ENCODE data around the gene KMT2C.
"Not testable (repeated sequence)": the region's sequence is repeated elsewhere in the genome, so short reads cannot be mapped to it uniquely, and the experiment has no call there.

Gene KMT2C

DNA sequence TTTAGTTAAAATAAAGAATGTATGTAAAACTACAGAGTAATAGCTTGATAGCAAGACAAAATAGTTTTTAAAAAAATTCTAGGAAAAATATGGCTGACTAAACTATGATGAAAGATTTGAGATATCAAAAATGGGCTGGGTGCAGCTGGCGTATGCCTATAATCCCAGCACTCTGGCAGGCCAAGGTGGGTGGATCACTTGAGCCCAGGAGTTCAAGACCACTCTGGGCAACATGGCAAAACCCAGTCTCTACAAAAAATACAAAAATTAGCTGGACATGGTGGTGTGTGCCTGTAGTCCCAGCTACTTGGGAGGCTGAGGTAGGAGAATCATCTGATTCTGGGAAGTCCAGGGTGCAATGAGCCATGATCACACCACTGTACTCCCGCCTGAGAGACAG lies 29.8 kb downstream of the KMT2C start:
- not testable (repeated sequence) for DNase-seq (ENCODE audit: low read depth in 1 of 2, low spot score in 1 of 2)

DNA sequence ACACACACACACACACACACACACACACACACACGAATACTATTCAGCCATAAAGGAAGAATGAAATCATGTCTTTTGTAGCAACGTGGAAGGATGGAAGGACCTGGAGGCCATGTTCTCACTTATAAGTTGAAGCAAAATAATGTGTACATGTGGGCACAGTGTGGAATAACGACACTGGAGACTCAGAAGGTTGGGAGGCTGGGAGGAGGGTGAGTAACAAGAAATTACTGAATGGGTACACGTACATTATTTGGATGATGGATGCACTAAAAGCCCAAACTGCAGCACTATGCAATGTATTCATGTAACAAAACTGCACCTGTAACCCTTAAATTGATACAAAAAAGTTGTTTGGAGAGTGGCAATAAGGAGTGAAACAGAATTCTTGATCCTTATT lies 32.1 kb downstream of the KMT2C start:
- DNase-seq (ENCODE audit: low read depth in 1 of 2, low spot score in 1 of 2) = no peak

DNA sequence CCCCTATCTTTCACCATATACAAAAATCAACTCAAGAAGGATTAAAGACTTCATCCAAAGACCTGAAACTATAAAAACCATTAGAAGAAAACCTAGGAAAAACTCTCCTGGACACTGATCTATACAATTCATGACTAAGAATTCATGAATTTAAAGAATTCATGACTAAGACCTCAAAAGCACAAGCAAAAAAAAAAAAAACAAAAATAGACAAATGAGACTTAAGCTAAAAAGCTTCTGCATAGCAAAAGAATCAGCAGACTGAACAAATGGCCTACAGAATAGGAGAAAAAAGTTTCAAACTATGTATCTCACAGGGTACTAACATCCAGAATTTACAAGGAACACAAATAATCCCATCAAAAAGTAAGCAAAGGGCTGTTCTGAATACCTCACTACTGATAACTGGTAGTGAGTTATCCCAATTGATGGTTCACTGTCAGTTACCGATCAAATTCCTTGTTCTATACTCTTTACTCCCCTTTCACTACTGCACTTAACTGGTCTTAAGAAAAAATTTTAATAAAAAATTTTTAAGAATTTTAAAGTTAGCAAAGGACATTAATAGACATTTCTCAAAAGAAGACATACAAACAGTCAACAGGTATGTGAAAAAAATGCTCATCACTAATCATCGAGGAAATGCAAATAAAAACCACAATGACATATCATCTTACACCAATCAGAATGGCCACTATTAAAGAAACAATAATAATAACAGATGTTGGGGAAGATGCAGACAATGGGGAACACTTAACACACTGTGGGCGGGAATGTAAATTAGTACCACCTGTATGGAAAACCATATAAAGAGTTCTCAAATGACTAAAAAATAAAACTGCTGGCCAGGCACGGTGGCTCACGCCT lies 33.2 kb downstream of the KMT2C start:
- no peak for DNase-seq (ENCODE audit: low read depth in 1 of 2, low spot score in 1 of 2)

DNA sequence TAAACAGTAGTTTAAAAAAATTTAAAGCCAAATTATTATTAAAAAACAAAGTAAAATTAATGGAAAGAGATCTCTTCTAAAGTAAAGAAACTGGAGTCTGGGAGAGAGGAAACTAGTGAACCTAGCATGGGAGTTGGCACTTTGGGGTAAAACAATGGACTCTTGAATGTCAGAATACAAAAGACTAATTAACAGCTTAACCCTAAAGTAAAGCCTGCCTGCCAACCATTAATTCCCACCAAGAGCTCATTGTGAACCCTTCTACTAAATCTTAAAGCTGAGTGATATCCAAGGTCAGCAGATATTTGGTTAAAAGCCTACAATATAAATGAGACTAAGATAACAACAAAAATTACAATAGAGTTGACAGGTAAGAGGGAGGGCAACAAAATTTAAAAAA lies 36.5 kb downstream of the KMT2C start:
- no peak for DNase-seq (ENCODE audit: low read depth in 1 of 2, low spot score in 1 of 2)

DNA sequence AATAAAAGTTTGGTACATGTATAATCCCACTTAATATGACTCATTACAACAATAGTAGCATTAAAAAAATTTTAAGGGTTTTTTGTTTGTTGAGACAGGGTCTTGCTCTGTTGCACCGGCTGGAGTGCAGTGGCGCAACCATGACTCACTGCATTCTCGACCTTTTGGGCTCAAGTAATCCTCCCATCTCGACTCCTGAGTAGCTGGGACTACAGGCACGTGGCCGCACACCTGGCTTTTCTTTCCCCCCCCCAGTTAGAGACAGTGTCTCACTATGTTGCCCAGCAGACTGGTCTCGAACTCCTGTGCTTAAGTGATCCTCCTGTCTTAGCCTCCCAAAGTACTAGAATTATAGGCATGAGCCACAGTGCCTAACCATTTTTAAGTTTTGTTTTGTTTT lies 40.7 kb downstream of the KMT2C start:
- DNase-seq (ENCODE audit: low read depth in 1 of 2, low spot score in 1 of 2) = no peak

DNA sequence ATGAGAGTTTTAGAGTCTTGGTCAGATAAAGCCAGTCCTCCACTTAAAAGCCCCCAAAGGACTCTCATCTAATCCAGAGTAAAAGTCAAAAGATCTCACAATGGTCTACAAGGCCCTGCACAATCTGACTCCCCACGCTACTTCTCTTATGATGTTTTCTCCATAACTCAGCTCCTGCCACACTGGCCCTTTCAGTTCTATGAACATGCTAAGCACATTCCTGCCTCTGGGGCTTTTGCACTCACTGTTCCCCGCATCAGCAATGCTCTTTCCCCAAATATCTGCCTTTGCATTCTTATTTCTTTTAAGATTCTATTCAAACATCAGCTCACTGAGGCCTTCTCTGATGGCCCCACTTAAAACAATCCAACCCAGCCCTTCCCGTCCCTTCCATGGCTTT lies 41.6 kb downstream of the KMT2C start:
- not testable (repeated sequence) for DNase-seq (ENCODE audit: low read depth in 1 of 2, low spot score in 1 of 2)

DNA sequence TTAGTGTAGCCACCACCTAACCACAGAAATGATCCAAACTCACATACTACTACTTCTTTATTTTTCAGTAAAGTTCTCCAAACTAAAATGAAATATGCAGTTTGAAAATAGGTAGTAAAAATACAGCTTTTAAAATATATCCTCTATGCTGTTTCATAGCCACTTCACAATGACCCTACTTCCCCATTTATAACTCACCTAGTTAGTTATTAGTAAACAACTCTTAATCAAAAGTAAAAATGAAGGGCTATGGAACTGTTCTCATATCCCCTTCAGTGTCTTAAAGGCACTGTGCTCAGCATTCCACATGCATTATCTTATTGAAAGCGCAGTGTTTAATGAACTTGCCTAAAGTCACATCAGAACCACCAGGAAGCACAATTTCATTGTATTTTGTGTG lies 43.5 kb downstream of the KMT2C start:
- no peak for DNase-seq (ENCODE audit: low read depth in 1 of 2, low spot score in 1 of 2)

DNA sequence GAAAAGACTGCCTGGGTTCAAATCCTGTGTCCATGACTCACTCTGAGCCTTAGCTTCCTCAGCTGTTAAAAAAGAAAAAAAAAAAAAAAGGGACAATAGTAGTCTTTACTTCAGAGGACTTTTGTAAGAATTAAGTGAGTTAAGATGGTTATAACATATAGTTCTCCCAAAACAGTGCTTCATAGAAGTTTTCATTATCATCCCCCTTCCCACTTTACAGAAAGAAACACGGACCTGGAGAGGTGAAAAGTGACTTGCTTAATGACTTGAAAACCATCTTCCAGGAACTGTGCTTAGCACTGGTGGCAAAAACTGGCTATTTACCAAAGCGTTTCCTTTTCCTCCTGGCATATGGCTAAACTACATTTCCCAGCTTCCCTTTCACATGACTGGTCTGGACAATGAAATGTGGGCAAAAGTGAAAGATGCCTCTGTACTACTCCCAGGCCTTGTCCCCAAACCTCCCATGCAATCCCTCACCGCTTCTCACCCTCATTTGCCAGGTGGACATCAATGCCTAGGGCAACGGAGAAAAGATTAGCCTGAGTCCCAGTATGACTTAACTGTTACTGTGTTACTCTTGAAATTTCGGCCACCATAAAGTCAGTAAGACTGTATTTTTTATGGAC lies 49.6 kb downstream of the KMT2C start:
- DNase-seq (ENCODE audit: low read depth in 1 of 2, low spot score in 1 of 2) = not testable (repeated sequence)

DNA sequence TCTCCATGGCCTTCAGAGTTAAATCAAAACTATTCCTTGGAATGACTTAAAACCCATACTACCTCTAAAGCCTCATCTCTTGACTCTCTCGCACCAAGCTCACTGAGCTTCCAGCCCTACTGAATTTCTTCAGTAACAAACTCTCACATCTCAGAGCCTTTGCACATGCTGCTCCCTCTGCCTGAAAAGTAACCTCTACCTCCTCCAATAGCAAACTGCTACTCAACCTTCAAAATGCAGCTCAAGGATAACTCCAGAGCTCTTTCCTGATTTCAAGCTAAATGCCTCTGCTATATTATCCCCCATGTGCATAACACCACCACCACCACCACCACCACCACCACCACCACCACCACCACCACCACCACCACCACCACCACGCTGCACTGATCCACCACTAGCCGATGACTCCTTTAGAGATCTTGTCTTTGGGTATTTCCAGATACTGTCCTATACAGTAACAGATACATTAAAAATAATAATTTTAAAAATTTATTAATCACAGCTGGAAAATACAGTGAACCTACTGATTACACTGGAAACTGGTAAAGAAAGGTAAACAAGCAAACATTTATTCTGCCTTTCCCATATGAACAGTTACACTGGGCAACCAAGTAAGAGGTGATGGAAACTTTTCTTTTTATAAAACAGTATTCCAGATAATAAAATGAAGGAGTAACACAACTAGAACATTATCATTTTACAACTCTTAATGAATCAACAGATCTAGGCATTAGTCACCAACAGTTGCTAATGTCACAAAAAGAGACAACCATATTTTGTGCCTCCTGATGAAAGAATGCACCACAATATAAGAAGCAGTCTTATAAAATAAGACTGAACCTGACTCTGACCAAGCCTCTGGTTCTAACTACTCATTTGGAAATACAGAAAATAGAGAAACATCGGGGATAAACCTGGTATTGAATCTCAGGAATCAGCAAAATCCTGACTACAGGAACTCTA lies 51.3 kb downstream of the KMT2C start:
- not testable (repeated sequence) for DNase-seq (ENCODE audit: low read depth in 1 of 2, low spot score in 1 of 2)

DNA sequence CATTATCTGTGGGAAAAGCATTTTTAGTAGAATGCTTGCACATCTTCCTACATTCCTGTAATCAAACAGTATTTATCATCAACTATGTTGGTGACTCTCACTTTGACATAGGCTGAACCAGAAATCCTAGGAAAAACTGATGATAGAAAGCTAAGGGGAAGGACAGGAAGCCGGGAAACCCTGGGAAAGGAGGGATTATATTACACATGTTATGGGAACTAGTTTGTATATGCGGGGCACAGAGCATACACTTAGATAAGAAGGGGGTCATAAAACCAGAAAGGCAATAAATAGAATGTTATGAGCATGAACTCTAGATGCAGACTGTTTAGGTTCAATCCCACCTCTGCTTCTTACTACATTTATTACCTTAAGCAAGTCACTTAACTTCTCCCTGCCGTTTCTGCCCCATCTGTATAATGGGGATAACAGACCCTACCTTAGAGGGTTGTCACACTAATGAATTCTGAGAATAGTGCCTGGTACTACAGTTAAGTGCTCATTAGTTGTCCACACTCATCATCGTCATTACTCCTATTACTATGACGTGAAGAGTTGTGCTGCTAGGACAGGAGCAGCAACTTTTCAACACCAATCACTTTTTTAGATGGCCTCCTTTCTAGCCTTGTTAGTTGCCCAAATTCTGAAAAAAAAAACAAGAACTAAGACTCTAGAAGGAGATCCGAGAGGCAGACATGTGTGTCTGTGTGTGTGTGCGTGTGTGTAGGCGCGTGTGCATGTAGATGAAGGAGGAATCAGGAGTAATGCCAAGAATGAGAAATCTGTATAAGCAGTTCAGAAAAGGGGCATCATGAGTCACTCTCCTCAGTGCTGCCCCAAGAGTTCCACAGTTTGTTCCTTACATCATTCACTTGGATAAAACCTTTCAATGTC lies 52.2 kb downstream of the KMT2C start:
- no peak for DNase-seq (ENCODE audit: low read depth in 1 of 2, low spot score in 1 of 2)

DNA sequence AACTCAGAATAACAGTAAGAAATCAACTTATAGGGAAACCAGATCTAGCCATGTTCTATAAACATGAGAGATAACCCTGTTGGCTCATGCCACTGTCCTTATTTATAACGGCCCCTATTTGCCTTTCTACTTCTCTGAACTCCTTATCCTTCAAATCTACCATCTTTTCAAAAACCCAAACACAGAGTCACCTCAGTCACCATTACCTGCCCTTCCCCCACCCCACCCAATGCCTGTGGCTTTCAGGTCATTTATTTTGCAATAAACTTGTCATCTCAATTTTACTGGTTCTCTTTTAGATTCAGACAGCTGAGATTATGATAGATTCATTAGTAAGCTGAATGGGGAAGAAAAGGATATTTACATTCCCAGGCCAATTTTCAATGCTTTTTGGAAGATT lies 53.6 kb downstream of the KMT2C start:
- DNase-seq (ENCODE audit: low read depth in 1 of 2, low spot score in 1 of 2) = no peak

DNA sequence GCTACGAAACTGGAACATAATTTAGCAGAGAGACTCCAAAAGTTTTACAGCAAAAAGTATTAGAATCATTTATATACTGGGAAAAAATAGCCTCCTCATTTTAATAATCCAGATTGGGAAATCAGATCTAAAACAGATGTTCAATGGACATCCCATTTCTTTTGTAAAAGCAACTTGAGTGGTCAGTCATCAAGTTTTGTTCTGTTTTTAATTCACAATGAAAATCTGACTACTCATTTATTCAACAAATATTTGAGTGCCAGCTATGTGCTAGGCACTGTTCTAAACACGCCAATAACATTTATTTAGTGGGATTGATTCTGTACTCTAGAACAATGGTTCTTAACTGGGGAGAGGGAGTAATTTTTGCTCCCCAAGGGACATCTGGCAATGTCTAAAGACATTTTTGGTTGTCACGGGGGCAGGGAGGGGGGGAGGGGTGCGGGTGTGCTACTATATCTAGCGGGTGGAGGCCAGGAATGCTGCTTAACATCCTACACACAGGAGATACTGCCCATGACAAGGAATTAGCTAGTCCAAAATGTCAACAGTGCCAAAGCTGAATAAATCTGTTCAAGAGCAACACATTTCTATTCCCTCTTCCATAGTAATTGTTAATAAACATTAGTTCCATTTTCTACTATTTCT lies 54.7 kb downstream of the KMT2C start:
- not testable (repeated sequence) for DNase-seq (ENCODE audit: low read depth in 1 of 2, low spot score in 1 of 2)

DNA sequence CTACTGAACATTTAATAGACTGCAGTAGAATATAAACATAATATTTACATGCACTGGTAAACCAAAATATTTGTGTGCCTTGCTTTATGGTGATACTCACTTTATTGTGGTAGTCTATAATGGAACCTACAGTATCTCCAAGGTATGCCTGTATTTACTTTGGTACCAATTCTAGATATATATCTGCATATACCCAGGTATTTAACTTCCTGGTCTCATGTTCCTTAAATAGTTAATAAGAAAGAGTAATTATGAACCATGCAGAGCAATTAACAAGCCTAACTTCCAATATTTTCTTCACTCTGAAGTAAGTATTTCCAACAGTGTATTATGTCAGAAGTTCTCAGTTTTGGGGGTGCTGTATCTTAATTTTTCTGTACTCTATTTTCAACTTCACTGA lies 57.3 kb downstream of the KMT2C start:
- not testable (repeated sequence) for DNase-seq (ENCODE audit: low read depth in 1 of 2, low spot score in 1 of 2)

DNA sequence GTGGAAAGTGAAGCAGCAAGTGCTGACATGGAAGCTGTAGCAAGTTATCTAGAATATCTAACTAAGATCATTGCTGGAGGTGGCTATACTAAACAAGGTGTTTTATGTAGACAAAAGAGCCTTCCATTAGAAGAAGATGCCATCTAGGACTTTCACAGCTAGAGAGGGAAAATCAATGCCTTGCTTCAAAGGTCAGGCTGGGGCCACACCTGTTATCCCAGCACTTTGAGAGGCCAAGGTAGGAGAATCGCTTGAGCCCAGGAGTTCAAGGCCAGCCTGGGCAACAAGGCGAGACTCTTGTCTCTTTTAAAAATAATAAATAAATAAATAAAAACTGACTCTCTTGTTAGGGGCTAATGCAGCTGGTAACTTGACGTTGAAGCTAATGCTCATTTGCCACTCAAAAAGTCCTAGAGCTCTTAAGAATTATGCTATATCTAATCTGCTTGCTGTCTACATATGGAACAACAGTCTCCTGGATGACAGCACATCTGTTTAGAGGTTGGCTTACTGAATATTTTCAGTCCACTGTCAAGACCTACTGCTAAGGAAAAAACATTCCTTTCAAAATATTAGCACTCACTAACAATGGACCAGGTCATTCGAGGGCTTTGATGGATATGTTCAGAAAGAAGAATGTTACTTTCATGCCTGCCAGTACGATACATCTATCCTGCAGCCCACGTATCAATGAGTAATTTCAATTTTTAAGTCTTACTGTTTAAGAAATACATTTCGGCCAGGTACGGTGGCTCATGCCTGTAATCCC lies 58.9 kb downstream of the KMT2C start:
- not testable (repeated sequence) for DNase-seq (ENCODE audit: low read depth in 1 of 2, low spot score in 1 of 2)

DNA sequence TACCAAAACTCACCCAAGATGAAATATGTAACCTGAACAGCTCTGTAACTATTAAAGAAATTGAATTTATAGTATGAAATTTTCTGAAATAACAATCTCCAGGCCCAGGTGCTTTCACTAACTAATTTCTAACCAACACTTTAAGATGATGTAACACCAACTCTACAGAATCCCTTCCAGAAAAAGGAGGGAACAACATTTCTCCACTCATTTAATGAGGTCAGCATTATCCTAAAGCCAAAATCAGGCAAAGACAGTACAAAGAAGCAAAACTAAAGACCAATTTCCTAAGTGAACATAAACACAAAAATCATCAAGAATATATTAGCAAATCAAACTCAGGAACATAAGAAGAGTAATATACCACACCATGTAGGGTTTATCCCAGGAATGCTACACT lies 65.5 kb downstream of the KMT2C start:
- no peak for DNase-seq (ENCODE audit: low read depth in 1 of 2, low spot score in 1 of 2)

DNA sequence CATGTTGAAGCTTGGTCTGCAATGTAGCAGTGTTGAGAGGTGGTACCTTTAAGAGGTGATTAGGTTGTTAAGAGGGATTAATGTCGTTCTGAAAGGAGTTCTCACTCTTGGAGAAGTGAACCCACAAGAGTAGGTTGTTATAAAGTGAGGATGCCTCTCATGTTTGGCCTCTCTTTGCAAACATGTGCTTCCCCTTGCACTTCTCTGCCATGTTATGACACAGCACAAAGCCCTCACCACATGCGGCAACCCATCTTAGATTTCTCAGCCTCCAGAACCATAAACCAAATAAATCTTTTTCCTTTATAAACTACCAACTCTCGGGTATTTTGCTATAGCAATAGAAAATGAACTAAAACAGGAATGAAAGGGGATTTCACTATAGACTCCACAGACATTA lies 66.3 kb downstream of the KMT2C start:
- DNase-seq (ENCODE audit: low read depth in 1 of 2, low spot score in 1 of 2) = no peak

DNA sequence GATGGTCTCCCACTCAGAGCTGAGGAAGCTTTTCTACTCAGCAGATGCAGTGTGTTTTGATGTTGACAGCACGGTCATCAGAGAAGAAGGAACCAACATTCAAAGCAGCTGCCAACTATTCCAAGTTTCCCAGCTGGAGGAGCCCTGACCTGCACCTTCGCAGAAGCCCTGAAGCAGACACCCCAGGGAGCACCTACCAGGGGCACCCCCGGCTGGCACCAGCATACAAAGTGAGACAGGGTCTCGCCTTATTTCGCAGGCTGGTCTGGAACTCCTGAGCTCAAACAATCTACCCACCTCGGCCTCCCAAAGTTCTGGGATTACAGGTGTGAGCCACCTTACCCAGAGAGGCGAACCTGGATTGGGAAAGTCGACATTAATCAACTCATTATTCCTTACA lies 68.6 kb downstream of the KMT2C start:
- no peak for DNase-seq (ENCODE audit: low read depth in 1 of 2, low spot score in 1 of 2)

DNA sequence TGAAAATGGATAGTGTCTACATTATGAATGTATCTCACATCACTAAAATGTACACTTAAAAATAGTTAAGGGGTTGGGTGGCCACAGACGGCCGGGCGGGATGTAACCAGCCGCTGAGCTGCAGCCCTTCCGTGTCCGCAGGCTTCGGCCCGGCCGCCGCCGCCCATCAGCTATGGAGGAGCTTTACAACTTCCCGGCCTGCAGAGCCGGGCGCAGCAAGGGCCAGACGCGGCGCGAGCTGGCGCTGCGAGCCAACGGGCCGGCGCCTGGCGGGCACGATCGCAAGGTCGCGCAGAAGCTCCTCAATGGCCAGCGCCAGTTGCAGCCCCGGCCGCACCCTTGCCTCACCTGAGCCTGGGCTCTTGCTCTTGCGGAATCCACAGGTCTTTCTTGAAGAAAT lies 69.1 kb downstream of the KMT2C start:
- no peak for DNase-seq (ENCODE audit: low read depth in 1 of 2, low spot score in 1 of 2)

DNA sequence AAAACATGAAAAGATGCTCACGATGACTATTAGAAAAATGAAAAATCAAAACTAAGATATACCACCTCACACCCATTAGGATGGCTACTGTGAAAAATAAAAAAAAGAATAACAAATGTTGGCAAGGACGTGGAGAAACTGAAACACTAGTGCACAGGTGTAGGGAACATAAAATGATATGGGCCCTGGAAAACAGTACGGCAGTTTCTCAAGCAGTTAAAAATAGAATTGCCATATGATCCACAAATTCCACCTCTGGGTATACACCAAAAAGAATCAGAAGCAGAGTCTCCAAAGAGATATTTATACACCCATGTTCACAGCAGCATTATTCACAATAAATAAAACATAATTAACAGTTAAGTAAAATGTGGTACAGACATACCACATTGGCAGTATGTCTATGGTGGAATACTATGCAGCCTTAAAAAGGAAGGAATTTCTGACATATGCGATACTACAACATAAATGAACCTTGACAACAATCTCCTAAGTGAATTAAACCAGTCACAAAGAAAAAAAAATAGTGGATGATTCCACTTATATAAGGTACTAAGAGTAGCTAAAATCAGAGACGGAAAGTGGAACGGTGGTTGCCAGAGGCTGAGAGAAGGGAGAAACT lies 69.7 kb downstream of the KMT2C start:
- no peak for DNase-seq (ENCODE audit: low read depth in 1 of 2, low spot score in 1 of 2)
